Peyer's patch (tissue), 4 donors: ENCODE data around the gene CCDC9B. TPM values are rescaled to one million over a fixed set of nuclear protein-coding genes. Genes with fewer than 3 reads are reported as not detected.
A peak's percentile ranks its signal among the peaks of the same experiment; 100 is the strongest.

ENCODE experiments used
- DNase-seq, 3 donors: peaks; one replicate each; pipeline ENCODE4 v3.0.0-alpha.2; 2017 to 2019
- H3K27ac ChIP-seq, 4 donors: fragments of 200-600 bp; sonication (generic); one replicate each; pipeline ENCODE4 v1.5.1; 2016 to 2019
- H3K27me3 ChIP-seq, 2 donors: fragments of 200-600 bp; sonication (generic); one replicate each; pipeline ENCODE4 v1.5.1; 2019
- H3K36me3 ChIP-seq, 3 donors: fragments of 200-600 bp; sonication (generic); one replicate each; pipeline ENCODE4 v1.5.1; 2016 to 2019
- H3K4me1 ChIP-seq, 4 donors: fragments of 200-600 bp; sonication (generic); one replicate each; pipeline ENCODE4 v1.5.1; 2016 to 2019
- H3K4me3 ChIP-seq, 4 donors: fragments of 200-600 bp; sonication (generic); 1 replicate in 3 of 4; 2 replicates in 1 of 4; pipeline ENCODE4 v1.5.1; 2016 to 2019; ENCODE audit warnings: mild to moderate bottlenecking in 1 of 4
- H3K9me3 ChIP-seq, 4 donors: fragments of 200-600 bp; sonication (generic); one replicate each; pipeline ENCODE4 v1.5.1; 2016 to 2019; ENCODE audit warnings: mild to moderate bottlenecking in 1 of 4
- POLR2A ChIP-seq, 2 donors: fragments of 450-650 bp; IDR thresholded peaks; one replicate each; pipeline ENCODE4 v1.5.1; 2017; ENCODE audit warnings: antibody characterized with exemption in 2 of 2, mild to moderate bottlenecking in 2 of 2, moderate library complexity in 2 of 2
- total RNA-seq, 4 donors: library from RNA; depleted of rRNA; stranded (reverse); fragments of >200 nt; gene quantifications; one replicate each; pipeline ENCODE4 v1.1.0, GENCODE V29; 2016
- TF ChIP-seq, protein P1 (sequence below), 6 experiments: fragments of 450-650 bp in 4 of 6; fragments of 200-600 bp in 2 of 6; sonication (generic) in 1 of 6; IDR thresholded peaks; one replicate each; pipeline ENCODE4 v1.5.1; 2017 to 2019; ENCODE audit warnings: antibody characterized with exemption in 6 of 6, mild to moderate bottlenecking in 3 of 6, moderate library complexity in 1 of 6

Gene CCDC9B
- total RNA-seq, 4 donors from 2014 or later: 14.4 to 55.6 (median 37.7) TPM

DNA sequence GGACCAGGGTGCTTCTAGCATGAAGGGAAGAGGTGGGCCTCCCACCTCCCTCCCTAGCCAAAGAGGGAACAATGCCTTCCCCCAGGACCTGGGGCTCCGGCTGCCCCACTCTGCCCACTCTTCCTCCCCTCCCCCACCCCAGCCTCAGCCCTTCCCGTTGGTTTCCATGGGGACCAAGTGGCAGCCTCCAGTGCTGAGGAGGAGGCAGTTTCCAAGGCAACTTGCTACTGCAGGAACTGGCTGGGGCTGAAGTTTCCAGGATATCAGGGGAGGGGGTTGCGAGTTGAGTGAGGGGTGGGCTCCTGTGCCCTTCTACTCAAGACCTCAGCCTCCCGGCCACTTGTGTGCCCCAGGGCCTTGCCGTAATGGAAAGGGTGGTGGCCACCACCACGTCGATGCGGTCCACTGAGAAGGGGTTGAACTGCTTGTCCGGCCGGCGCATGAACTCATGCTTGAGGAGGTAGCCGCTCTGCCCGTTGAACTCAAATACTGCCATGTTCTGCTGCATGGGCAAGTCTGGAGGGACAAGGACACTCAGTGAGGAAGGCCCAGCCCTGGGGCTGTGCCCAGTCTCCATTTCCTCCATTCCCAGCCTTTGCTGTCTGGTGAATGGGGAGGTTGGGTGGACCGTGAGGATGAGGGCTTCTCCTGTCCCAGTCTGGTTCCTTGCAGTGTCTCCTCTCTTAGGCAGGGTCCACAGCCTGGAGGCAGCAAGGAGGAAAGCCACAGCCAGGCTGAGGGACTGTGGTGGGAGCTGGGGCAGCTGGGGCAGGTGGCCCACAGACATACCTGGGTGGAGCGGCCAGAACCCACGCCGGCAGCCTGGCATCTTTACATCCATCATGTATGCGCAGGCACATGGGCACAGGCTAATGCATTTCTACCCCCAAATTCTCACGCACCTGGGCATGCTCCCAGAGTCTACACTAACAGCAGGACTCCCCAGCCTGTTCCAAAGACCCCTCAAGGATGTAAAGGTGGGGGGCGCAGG is 46.5 kb downstream of the CCDC9B start:
- Histone ChIP-seq H3K27ac (no peak overlapping the region), H3K36me3 (no peaks in the 10 kb centered on the region), H3K4me1 (peaks cover 0 to 13% (median 0%) of the 10 kb centered on the region in 4 donors), H3K4me3 (no peak overlapping the region), H3K9me3 (no peaks in the 10 kb centered on the region), H3K27me3 (no peaks in the 10 kb centered on the region)
- DNase-seq: no peak
- TF ChIP-seq, protein P1, sequence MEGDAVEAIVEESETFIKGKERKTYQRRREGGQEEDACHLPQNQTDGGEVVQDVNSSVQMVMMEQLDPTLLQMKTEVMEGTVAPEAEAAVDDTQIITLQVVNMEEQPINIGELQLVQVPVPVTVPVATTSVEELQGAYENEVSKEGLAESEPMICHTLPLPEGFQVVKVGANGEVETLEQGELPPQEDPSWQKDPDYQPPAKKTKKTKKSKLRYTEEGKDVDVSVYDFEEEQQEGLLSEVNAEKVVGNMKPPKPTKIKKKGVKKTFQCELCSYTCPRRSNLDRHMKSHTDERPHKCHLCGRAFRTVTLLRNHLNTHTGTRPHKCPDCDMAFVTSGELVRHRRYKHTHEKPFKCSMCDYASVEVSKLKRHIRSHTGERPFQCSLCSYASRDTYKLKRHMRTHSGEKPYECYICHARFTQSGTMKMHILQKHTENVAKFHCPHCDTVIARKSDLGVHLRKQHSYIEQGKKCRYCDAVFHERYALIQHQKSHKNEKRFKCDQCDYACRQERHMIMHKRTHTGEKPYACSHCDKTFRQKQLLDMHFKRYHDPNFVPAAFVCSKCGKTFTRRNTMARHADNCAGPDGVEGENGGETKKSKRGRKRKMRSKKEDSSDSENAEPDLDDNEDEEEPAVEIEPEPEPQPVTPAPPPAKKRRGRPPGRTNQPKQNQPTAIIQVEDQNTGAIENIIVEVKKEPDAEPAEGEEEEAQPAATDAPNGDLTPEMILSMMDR (IDR thresholded peaks at IDR 0.05): no peak
- no peak for TF ChIP-seq POLR2A (IDR thresholded peaks at IDR 0.05)

- H3K27me3 ChIP-seq: no peaks in the 10 kb centered on the region
- no peak overlapping the region for H3K27ac ChIP-seq
- H3K9me3 ChIP-seq: no peaks in the 10 kb centered on the region
- TF ChIP-seq POLR2A (IDR thresholded peaks at IDR 0.05): no peak
- TF ChIP-seq, protein P1 (IDR thresholded peaks at IDR 0.05): no peak
- H3K4me3 ChIP-seq: no peak overlapping the region
- no peak for DNase-seq
- peaks cover 0 to 13% (median 0%) of the 10 kb centered on the region in 4 donors for H3K4me1 ChIP-seq
- H3K36me3 ChIP-seq: no peaks in the 10 kb centered on the region
Measured at GRCh38 chr15:40293006-40293405, 47.7 kb downstream of the CCDC9B start.

- no peak overlapping the region for H3K27ac ChIP-seq
- TF ChIP-seq POLR2A (IDR thresholded peaks at IDR 0.05): no peak
- TF ChIP-seq, protein P1 (IDR thresholded peaks at IDR 0.05): no peak
- H3K27me3 ChIP-seq: no peaks in the 10 kb centered on the region
- H3K36me3 ChIP-seq: no peaks in the 10 kb centered on the region
- no peaks in the 10 kb centered on the region for H3K9me3 ChIP-seq
- DNase-seq: no peak
- peaks cover 0 to 13% (median 0%) of the 10 kb centered on the region in 4 donors for H3K4me1 ChIP-seq
- no peak overlapping the region for H3K4me3 ChIP-seq
Measured at GRCh38 chr15:40292246-40292645, 48.5 kb downstream of the CCDC9B start.

DNA sequence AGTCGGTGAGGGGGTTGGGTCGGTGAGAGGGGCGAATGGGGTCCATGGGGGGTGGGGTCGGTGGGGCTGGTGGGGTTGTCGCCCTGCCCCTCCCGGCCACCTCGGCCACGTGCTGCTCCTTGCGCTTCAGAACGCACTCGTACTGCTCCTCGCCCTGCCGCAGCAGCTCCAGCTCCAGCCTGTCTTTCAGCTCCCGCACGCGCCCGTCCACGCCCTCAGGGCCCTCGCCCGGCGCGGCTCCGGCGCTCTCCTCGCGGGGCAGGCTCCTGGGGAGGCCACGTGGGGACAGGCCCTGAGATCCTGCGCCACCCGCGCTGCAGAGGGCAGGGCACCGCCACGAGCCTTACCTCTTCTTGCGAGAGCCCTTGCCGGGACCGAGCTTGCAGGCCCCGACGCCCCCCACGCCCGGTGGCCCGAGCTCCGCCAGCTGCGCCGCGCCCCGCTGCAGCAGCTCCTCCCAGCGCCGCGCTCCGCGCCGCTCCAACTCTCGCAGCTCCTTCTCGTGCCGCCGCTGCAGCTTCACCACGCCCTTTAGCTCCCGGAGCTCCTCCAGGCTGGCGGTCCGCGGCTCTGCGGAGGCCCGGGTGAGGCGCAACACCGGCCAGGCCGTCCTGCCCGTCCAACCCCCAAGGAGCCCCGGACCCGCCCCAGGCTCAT is 49.7 kb downstream of the CCDC9B start:
- Histone ChIP-seq H3K9me3 (no peaks in the 10 kb centered on the region), H3K4me3 (peak overlapping the region in 2 of 4 donors; percentile 38 to 46), H3K27ac (no peak overlapping the region), H3K36me3 (no peaks in the 10 kb centered on the region), H3K4me1 (peaks cover 0 to 13% (median 0%) of the 10 kb centered on the region in 4 donors), H3K27me3 (no peaks in the 10 kb centered on the region)
- DNase-seq: peak in 2 of 3 donors; percentile 63 to 77
- TF ChIP-seq, protein P1 (IDR thresholded peaks at IDR 0.05): peak in 1 of 6 experiments; percentile 15
- TF ChIP-seq POLR2A (IDR thresholded peaks at IDR 0.05): no peak

- Histone ChIP-seq H3K4me1 (peaks cover 0 to 13% (median 0%) of the 10 kb centered on the region in 4 donors), H3K27ac (no peak overlapping the region), H3K36me3 (no peaks in the 10 kb centered on the region), H3K4me3 (peak overlapping the region in 2 of 4 donors; percentile 38 to 46), H3K27me3 (no peaks in the 10 kb centered on the region), H3K9me3 (no peaks in the 10 kb centered on the region)
- TF ChIP-seq, protein P1 (IDR thresholded peaks at IDR 0.05): no peak
- TF ChIP-seq POLR2A (IDR thresholded peaks at IDR 0.05): no peak
- DNase-seq: no peak
Measured at GRCh38 chr15:40290545-40290917, 50.2 kb downstream of the CCDC9B start.
